Osteoblast (primary cell): Measurements from ENCODE around the gene AMN. TPM values are rescaled to one million over a fixed set of nuclear protein-coding genes. Genes with fewer than 3 reads are reported as not detected.
"Not testable (repeated sequence)": the region's sequence is repeated elsewhere in the genome, so short reads cannot be mapped to it uniquely, and the experiment has no call there.

Source experiments
- DNase-seq: peaks from one replicate; pipeline ENCODE4 v3.0.0; 2011; ENCODE audit warnings: low spot score, mixed read lengths; ENCODE audit not compliant: insufficient read length; ENCODE audit errors: missing footprints
- H2AFZ ChIP-seq: 2 replicates; pipeline ENCODE4 v1.6.0; 2011; ENCODE audit warnings: mild to moderate bottlenecking, low read length
- H3K27ac ChIP-seq: 2 replicates; pipeline ENCODE4 v1.5.1; 2011; ENCODE audit warnings: mild to moderate bottlenecking, low read depth, low read length, moderate library complexity
- H3K27me3 ChIP-seq: 2 replicates; pipeline ENCODE4 v1.6.0; 2012; ENCODE audit warnings: mild to moderate bottlenecking, control low read depth, inconsistent platforms, low read length, moderate library complexity; ENCODE audit not compliant: insufficient read depth
- H3K36me3 ChIP-seq: 2 replicates; pipeline ENCODE4 v1.5.1; 2011; ENCODE audit warnings: mild to moderate bottlenecking, low read length, control low read depth, moderate library complexity; ENCODE audit not compliant: insufficient read depth
- H3K4me1 ChIP-seq: 2 replicates; pipeline ENCODE4 v1.5.1; 2011; ENCODE audit warnings: mild to moderate bottlenecking, low read length, control low read depth, moderate library complexity; ENCODE audit not compliant: insufficient read depth
- H3K4me2 ChIP-seq: 2 replicates; pipeline ENCODE4 v1.6.0; 2011; ENCODE audit warnings: mild to moderate bottlenecking, low read length; ENCODE audit not compliant: insufficient read depth
- H3K4me3 ChIP-seq: fragments of 200-600 bp; sonication (generic); 3 replicates; pipeline ENCODE4 v1.5.1; 2012; ENCODE audit warnings: mild to moderate bottlenecking, low read length, inconsistent platforms; ENCODE audit not compliant: insufficient read depth
- H3K79me2 ChIP-seq: 2 replicates; pipeline ENCODE4 v1.6.0; 2012; ENCODE audit warnings: mild to moderate bottlenecking, low read length, control low read depth, inconsistent platforms; ENCODE audit not compliant: insufficient read depth
- H3K9me3 ChIP-seq: 2 replicates; pipeline ENCODE4 v1.5.1; 2011; ENCODE audit warnings: low read depth, low read length, control low read depth
- H4K20me1 ChIP-seq: 2 replicates; pipeline ENCODE4 v1.6.0; 2012; ENCODE audit warnings: mild to moderate bottlenecking, low read length, control low read depth; ENCODE audit not compliant: insufficient read depth
- total RNA-seq: library from RNA; depleted of rRNA; stranded (reverse); fragments of >200 nt; gene quantifications from 2 replicates; pipeline ENCODE4 v1.2.3, GENCODE V29; 2012
- TF ChIP-seq, protein P1 (sequence below): IDR thresholded peaks from 2 replicates; pipeline ENCODE4 v1.5.1; 2011; ENCODE audit warnings: mild to moderate bottlenecking, low read depth, low read length, moderate library complexity; ENCODE audit errors: extremely low read depth

Gene AMN
- under 0.01 and 0.29 TPM in 2 replicates for total RNA-seq

DNA sequence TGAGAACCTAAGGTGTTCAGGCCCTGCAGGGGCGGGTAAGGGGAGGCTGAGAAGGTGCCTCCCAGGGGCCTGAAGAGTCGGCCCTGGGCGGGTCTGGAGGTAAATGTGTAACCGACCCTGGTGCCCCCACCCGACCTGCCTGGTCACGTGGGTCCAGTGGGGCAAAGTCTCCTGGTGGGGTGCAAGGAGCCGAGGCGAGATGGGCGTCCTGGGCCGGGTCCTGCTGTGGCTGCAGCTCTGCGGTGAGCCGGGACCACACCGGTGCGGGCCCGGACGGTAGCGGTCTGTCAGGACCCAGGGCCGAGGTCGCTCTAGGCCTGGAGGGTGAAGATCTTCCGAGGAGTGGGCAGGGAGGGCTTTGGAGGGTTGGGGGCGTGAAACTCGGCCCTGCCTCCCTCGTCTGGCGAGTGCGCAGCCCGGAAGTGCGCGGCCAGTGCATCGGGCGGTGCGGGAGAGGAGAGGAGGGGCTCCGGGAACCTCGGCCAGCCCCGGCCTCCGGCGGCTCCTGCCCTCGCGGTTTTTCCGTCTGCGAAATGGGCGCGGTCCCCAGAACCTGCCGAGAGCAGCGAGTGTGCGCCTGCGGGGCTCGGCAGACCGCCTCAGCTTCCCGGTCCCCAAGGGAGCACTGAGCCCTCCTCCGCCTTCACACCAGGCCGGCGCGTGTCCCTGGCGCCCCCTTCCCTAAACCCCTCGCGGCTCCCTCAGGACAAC is at the start of gene AMN:
TSS of gene AMN (plus strand) at position 174 of the 711 bp plus-strand sequence. CDS start at position 200, 26 bp downstream.
- H3K36me3 ChIP-seq: no peaks in the 10 kb centered on the region
- no peaks in the 10 kb centered on the region for H3K79me2 ChIP-seq
- H3K4me3 ChIP-seq: peak within 1 kb of the TSS; percentile 43
- peaks cover 4% of the 10 kb centered on the region for H4K20me1 ChIP-seq
- H3K4me1 ChIP-seq: no peaks in the 10 kb centered on the region
- H3K4me2 ChIP-seq: peak within 1 kb of the TSS; percentile 65
- no peak within 1 kb of the TSS for H3K27ac ChIP-seq
- DNase-seq: peak; percentile 85
- H3K27me3 ChIP-seq: peaks cover 54% of the 10 kb centered on the region
- H3K9me3 ChIP-seq: peaks cover 2% of the 10 kb centered on the region
- peak within 1 kb of the TSS; percentile 10 for H2AFZ ChIP-seq
- TF ChIP-seq, protein P1, sequence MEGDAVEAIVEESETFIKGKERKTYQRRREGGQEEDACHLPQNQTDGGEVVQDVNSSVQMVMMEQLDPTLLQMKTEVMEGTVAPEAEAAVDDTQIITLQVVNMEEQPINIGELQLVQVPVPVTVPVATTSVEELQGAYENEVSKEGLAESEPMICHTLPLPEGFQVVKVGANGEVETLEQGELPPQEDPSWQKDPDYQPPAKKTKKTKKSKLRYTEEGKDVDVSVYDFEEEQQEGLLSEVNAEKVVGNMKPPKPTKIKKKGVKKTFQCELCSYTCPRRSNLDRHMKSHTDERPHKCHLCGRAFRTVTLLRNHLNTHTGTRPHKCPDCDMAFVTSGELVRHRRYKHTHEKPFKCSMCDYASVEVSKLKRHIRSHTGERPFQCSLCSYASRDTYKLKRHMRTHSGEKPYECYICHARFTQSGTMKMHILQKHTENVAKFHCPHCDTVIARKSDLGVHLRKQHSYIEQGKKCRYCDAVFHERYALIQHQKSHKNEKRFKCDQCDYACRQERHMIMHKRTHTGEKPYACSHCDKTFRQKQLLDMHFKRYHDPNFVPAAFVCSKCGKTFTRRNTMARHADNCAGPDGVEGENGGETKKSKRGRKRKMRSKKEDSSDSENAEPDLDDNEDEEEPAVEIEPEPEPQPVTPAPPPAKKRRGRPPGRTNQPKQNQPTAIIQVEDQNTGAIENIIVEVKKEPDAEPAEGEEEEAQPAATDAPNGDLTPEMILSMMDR: no peak

DNA sequence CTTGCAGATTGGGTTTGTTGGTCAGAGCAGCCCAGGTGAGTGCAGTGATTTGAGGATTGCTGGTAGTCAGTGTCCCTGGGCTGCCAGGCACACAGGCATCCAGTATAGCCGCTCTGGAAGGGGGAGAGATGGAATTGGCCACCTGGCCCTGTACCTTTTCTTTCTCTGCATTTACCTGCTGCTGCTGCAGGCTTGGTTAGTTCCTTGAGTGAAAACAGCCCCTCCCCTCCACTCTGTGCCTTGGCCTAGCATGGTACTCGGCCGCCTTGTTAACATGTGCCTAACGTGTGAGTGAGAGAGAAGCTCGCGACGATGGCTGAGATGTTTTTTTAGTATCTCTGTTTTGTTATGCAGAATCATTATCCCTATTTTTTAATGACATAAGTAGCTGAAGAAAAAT is 49.3 kb upstream of the AMN start:
- Histone ChIP-seq H3K27ac (no peak overlapping the region), H3K79me2 (peaks cover 7% of the 10 kb centered on the region), H3K27me3 (no peaks in the 10 kb centered on the region), H3K36me3 (peaks cover 28% of the 10 kb centered on the region), H4K20me1 (peaks cover 3% of the 10 kb centered on the region), H3K4me3 (no peak overlapping the region), H3K9me3 (no peaks in the 10 kb centered on the region), H2AFZ (no peak overlapping the region), H3K4me1 (peaks cover 8% of the 10 kb centered on the region), H3K4me2 (no peak overlapping the region)
- TF ChIP-seq, protein P1: no peak
- no peak for DNase-seq

DNA sequence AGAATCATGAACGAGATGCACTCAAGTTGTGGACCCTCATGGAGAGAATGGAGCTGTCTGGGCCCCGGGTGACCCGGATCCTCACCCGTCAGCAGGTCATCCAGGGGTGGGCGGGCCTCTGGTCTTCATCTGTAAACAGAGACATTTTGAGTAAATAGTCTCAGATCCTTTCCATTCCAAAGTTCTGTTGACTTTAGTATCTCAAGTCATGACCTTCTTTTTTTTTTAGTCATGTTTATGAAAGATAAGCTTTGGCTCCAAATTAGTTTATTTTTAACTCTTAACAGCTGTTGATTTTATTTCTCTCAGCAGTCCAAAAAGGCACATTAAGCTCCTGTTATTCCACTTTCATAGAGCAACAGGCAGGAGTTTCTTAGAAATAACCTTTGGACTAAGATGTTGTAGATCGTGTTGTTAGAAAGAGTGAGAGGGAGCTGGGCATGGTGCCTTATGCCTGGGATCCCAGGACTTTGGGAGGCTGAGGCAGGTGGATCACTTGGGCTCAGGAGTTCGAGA is 48.9 kb upstream of the AMN start:
- H3K27ac ChIP-seq: no peak overlapping the region
- H3K9me3 ChIP-seq: no peaks in the 10 kb centered on the region
- H3K4me3 ChIP-seq: no peak overlapping the region
- H3K36me3 ChIP-seq: peaks cover 28% of the 10 kb centered on the region
- no peak for DNase-seq
- no peak overlapping the region for H3K4me2 ChIP-seq
- peaks cover 12% of the 10 kb centered on the region for H3K4me1 ChIP-seq
- H2AFZ ChIP-seq: no peak overlapping the region
- no peaks in the 10 kb centered on the region for H3K27me3 ChIP-seq
- H3K79me2 ChIP-seq: peaks cover 4% of the 10 kb centered on the region
- TF ChIP-seq, protein P1: no peak
- H4K20me1 ChIP-seq: peaks cover 3% of the 10 kb centered on the region

DNA sequence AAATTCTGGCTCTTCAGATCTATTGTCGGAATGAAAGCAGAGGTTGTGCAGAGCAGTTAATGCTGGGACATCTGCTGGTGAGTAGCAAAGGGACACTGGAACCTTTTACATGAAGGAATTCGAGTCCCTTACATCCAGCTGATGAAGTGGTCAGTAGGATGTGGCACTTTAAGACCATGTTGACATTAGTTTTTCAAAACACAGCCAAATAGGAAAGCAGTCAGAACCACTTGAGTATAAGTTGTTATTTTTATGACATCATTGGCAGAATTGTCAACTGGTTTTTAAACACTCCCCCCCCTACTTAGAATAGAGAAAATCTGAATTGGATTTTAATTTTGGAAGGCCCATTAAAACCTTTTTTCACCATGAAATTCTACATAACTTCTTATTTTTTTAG is 46.8 kb upstream of the AMN start:
- DNase-seq: peak; percentile 85
- Histone ChIP-seq H3K4me3 (no peak overlapping the region), H3K36me3 (peaks cover 28% of the 10 kb centered on the region), H3K79me2 (no peaks in the 10 kb centered on the region), H3K9me3 (no peaks in the 10 kb centered on the region), H3K4me2 (no peak overlapping the region), H2AFZ (no peak overlapping the region), H3K4me1 (peaks cover 20% of the 10 kb centered on the region), H3K27ac (no peak overlapping the region), H3K27me3 (no peaks in the 10 kb centered on the region), H4K20me1 (peaks cover 7% of the 10 kb centered on the region)
- TF ChIP-seq, protein P1: no peak

DNA sequence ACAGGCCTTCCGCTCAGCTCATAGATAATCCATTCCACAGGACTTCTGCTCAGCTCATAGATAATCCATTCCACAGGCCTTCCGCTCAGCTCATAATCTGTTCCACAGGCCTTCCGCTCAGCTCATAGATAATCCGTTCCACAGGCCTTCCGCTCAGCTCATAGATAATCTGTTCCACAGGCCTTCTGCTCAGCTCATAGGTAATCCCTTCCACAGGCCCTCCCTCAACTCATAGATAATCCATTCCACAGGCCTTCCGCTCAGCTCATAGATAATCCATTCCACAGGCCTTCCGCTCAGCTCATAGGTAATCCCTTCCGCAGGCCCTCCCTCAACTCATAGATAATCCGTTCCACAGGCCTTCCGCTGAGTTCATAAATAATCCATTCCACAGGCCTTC is 45.0 kb upstream of the AMN start:
- H2AFZ ChIP-seq, H3K4me2 ChIP-seq, H3K27ac ChIP-seq, H3K4me3 ChIP-seq, H3K27me3 ChIP-seq, H4K20me1 ChIP-seq, DNase-seq, H3K9me3 ChIP-seq, H3K79me2 ChIP-seq: not testable (repeated sequence)
- H3K36me3 ChIP-seq: peaks cover 20% of the 10 kb centered on the region
- peaks cover 20% of the 10 kb centered on the region for H3K4me1 ChIP-seq
